Body of pancreas (tissue), 4 donors: ENCODE data around the gene DNAH7.

Source experiments
- CTCF ChIP-seq, 7 experiments: fragments of 450-650 bp in 4 of 7; fragments of 200-600 bp in 3 of 7; sonication (generic) in 3 of 7; IDR thresholded peaks; one replicate each; pipeline ENCODE4 v1.5.1; 2016 to 2019; ENCODE audit warnings: antibody characterized with exemption in 7 of 7
- POLR2A ChIP-seq, 3 donors: fragments of 450-650 bp; IDR thresholded peaks; one replicate each; pipeline ENCODE4 v1.6.1; 2016; ENCODE audit warnings: antibody characterized with exemption in 3 of 3, mild to moderate bottlenecking in 2 of 3

GRCh38 chr2:195696012-195696411, 372.6 kb downstream of the DNAH7 start:
- TF ChIP-seq CTCF (IDR thresholded peaks at IDR 0.05) (no peak), POLR2A (IDR thresholded peaks at IDR 0.05) (no peak)
